Measurements from ENCODE around the gene MGP. TPM values are rescaled to one million over a fixed set of nuclear protein-coding genes. Genes with fewer than 3 reads are reported as not detected.

The MGP gene
- total and polyA plus RNA-seq, 2 of the 13 experiments (the other 11 are each of a cell fraction or from before 2014, with no cell fraction given) = not detected

- Histone ChIP-seq H3K27me3 (ENCODE audit: control insufficient read depth in 1 of 2, insufficient read depth in 2 of 2, low read length in 2 of 2) (no peaks in the 10 kb centered on the region), H3K4me1 (ENCODE audit: insufficient read depth, low read length) (peaks cover 10% of the 10 kb centered on the region), H2AFZ (ENCODE audit: low read length) (no peak overlapping the region), H3K4me3 (replicated peaks in 1 of 3; ENCODE audit: insufficient read depth in 1 of 3, low read depth in 2 of 3, low read length in 3 of 3) (no peak overlapping the region), H3K79me2 (ENCODE audit: insufficient read depth, low read length) (no peaks in the 10 kb centered on the region), H3K9ac (ENCODE audit: insufficient read depth, low read depth, low read length) (no peak overlapping the region), H3K4me2 (ENCODE audit: low read depth, low read length) (no peak overlapping the region), H3K36me3 (replicated peaks in 1 of 2; ENCODE audit: control insufficient read depth in 1 of 2, insufficient read depth in 2 of 2, low read length in 2 of 2) (no peaks in the 10 kb centered on the region), H4K20me1 (ENCODE audit: insufficient read depth, low read length) (no peaks in the 10 kb centered on the region), H3K9me3 (ENCODE audit: low read length) (no peaks in the 10 kb centered on the region), H3K27ac (ENCODE audit: extremely low read length, insufficient read depth, low read length) (no peak overlapping the region)
- no peak for FAIRE-seq
- WGBS (ENCODE audit: low lambda C conversion rate) = 46% methylated on average over 3 of the region's 3 CpGs
- POLR2A ChIA-PET = no interaction called here
- no TSS peak for BruUV-seq (replicated peaks)
- TF ChIP-seq ZNF850 (CRISPR knock-in tag; conservative IDR thresholded peaks at IDR 0.05) (no peak), NR2C2 (CRISPR knock-in tag; IDR thresholded peaks at IDR 0.05; ENCODE audit: borderline replicate concordance) (no peak), MIER2 (CRISPR knock-in tag; IDR thresholded peaks at IDR 0.05) (no peak), ZBTB3 (CRISPR knock-in tag; IDR thresholded peaks at IDR 0.05; ENCODE audit: borderline replicate concordance, low read depth) (no peak), ZNF207 (IDR thresholded peaks at IDR 0.05; ENCODE audit: borderline replicate concordance) (no peak), PRDM10 (CRISPR knock-in tag; IDR thresholded peaks at IDR 0.05; ENCODE audit: low read depth) (no peak), FOXP4 (CRISPR knock-in tag; IDR thresholded peaks at IDR 0.05) (no peak), ARNTL (CRISPR knock-in tag; IDR thresholded peaks at IDR 0.05) (no peak), BRCA1 (CRISPR knock-in tag; IDR thresholded peaks at IDR 0.05) (no peak), ZNF720 (CRISPR knock-in tag; IDR thresholded peaks at IDR 0.05) (no peak), SNAPC5 (CRISPR knock-in tag; IDR thresholded peaks at IDR 0.05; ENCODE audit: borderline replicate concordance) (no peak), IRF2 (CRISPR knock-in tag; IDR thresholded peaks at IDR 0.05) (no peak), RAD51 (IDR thresholded peaks at IDR 0.05; ENCODE audit: borderline replicate concordance) (no peak), ZSCAN20 (CRISPR knock-in tag; IDR thresholded peaks at IDR 0.05; ENCODE audit: borderline replicate concordance) (no peak), MXD1 (CRISPR knock-in tag; IDR thresholded peaks at IDR 0.05) (no peak), HCFC1 (IDR thresholded peaks at IDR 0.05; ENCODE audit: low read depth, low read length) (no peak), ZNF124 (CRISPR knock-in tag; IDR thresholded peaks at IDR 0.05) (no peak)
- no peak for ATAC-seq
- in situ Hi-C loops (cut with HindIII; ENCODE audit: extremely low pct_ligation_motif_present, low pct_unique_long_range_greater_than_20kb) = no loop called here
- no peak for DNase-seq (ENCODE audit: low spot score)
- intact Hi-C loops (cut with micrococcal nuclease; ENCODE audit: unreplicated experiment) = no loop called here
- CTCF ChIA-PET (ENCODE audit: low intra/inter-chr PET ratio, low total read pairs) = no interaction called here
Measured at GRCh38 chr12:14853961-14854360, 31.7 kb downstream of the MGP start.
